Astrocyte of the hippocampus (primary cell): ENCODE measurements around the gene ZNF423.

ENCODE experiments used
- DNase-seq: peaks from one replicate; pipeline ENCODE4 v3.0.0; 2011; ENCODE audit warnings: low read depth, low spot score

Gene ZNF423

GRCh38 chr16:49558451-49558850 lies 297.5 kb downstream of the ZNF423 start:
- no peak for DNase-seq

GRCh38 chr16:49556606-49557446 lies 299.1 kb downstream of the ZNF423 start:
- DNase-seq: peak; percentile 68

- no peak for DNase-seq
Observed at GRCh38 chr16:49556249-49556605, 299.7 kb downstream of the ZNF423 start.

GRCh38 chr16:49554681-49555080 lies 301.2 kb downstream of the ZNF423 start:
- no peak for DNase-seq

GRCh38 chr16:49552313-49552928 lies 303.5 kb downstream of the ZNF423 start:
- no peak for DNase-seq

- DNase-seq: no peak
Observed at GRCh38 chr16:49550666-49551065, 305.2 kb downstream of the ZNF423 start.

- DNase-seq: no peak
Observed at GRCh38 chr16:49550140-49550539, 305.8 kb downstream of the ZNF423 start.

- DNase-seq: no peak
Observed at GRCh38 chr16:49548325-49548970, 307.5 kb downstream of the ZNF423 start.

- DNase-seq: no peak
Observed at GRCh38 chr16:49547448-49547847, 308.5 kb downstream of the ZNF423 start.

GRCh38 chr16:49546735-49547134 lies 309.2 kb downstream of the ZNF423 start:
- DNase-seq: no peak

GRCh38 chr16:49545741-49546448 lies 310.0 kb downstream of the ZNF423 start:
- no peak for DNase-seq

- DNase-seq: no peak
Observed at GRCh38 chr16:49545243-49545642, 310.7 kb downstream of the ZNF423 start.

GRCh38 chr16:49544828-49545227 lies 311.1 kb downstream of the ZNF423 start:
- no peak for DNase-seq

- DNase-seq: no peak
Observed at GRCh38 chr16:49543631-49543946, 312.3 kb downstream of the ZNF423 start.

GRCh38 chr16:49542946-49543630 lies 312.8 kb downstream of the ZNF423 start:
- peak; percentile 46 for DNase-seq

GRCh38 chr16:49542391-49542891 lies 313.5 kb downstream of the ZNF423 start:
- peak; percentile 21 for DNase-seq

- no peak for DNase-seq
Observed at GRCh38 chr16:49540836-49541235, 315.1 kb downstream of the ZNF423 start.

GRCh38 chr16:49539758-49540157 lies 316.2 kb downstream of the ZNF423 start:
- DNase-seq: no peak

GRCh38 chr16:49537924-49538459 lies 317.9 kb downstream of the ZNF423 start:
- DNase-seq: no peak

- no peak for DNase-seq
Observed at GRCh38 chr16:49534901-49535610, 320.9 kb downstream of the ZNF423 start.

GRCh38 chr16:49533422-49533821 lies 322.5 kb downstream of the ZNF423 start:
- DNase-seq: no peak
